ENCODE results near the gene TEX36. TPM values are rescaled to one million over a fixed set of nuclear protein-coding genes. Genes with fewer than 3 reads are reported as not detected.

Gene TEX36
- total RNA-seq, 1 donor from 2014 or later = not detected

- H3K4me3 ChIP-seq = no peak overlapping the region
- H3K9me3 ChIP-seq (ENCODE audit: low read depth) = no peaks in the 10 kb centered on the region
- no peaks in the 10 kb centered on the region for H3K4me1 ChIP-seq
- H3K4me1 Mint-ChIP-seq = peaks cover under 1% of the 10 kb centered on the region
- no peaks in the 10 kb centered on the region for H3F3A ChIP-seq (ENCODE audit: low read depth)
- peaks cover 12% of the 10 kb centered on the region for H3K27me3 Mint-ChIP-seq (ENCODE audit: insufficient read depth, low read depth)
- no peak overlapping the region for H3K4me3 Mint-ChIP-seq
- no peak for DNase-seq (ENCODE audit: low spot score)
- no peak for TF ChIP-seq CTCF (IDR thresholded peaks at IDR 0.05)
- TF ChIP-seq EZH2phosphoT487 (IDR thresholded peaks at IDR 0.05) = no peak
- TF ChIP-seq EZH2 (IDR thresholded peaks at IDR 0.05) = no peak
- no peaks in the 10 kb centered on the region for H3K36me3 ChIP-seq
- H3K79me2 ChIP-seq (ENCODE audit: low read depth) = no peaks in the 10 kb centered on the region
- no peaks in the 10 kb centered on the region for H3K36me3 Mint-ChIP-seq
- no peak overlapping the region for H3K27ac Mint-ChIP-seq
- no peak overlapping the region for H3K9ac ChIP-seq
- H2AFZ ChIP-seq (replicated peaks) = no peak overlapping the region
- H3K9me3 Mint-ChIP-seq = no peaks in the 10 kb centered on the region
- H4K20me1 ChIP-seq (ENCODE audit: low read depth) = no peaks in the 10 kb centered on the region
- no peak overlapping the region for H3K27ac ChIP-seq
- H3K27me3 ChIP-seq = no peaks in the 10 kb centered on the region
- no peak overlapping the region for H3K4me2 ChIP-seq
Measured at GRCh38 chr10:125631806-125632205, 51.2 kb downstream of the TEX36 start.

DNA sequence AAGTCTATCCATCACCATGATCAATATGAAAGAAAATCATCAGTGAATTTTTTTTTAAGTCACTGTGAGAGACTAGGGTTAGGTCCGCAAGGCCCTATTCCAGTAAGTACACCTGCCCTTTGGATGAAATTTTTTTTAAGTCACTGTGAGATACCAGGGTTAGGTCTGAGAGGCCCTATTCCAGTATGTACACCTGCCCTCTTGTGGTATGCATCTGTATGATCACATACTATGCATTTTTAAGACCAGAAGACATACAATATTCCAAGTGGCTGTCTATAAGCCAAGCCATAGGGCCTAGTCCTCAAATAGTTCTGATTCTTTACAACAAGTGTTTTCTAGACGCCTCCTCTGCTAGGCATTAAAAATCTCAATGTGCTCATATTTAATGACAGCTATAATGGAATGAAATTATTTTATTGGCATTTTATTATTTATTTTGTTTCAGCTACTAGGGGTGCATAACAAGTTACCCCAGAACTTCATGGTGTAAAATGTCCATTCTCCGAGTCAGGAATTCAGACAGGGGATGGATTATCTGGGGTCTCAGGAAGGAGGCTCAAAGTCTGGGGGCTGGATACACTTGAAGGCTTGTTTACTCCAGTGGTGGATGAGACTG is 53.1 kb downstream of the TEX36 start:
- H3K4me2 ChIP-seq = no peak overlapping the region
- H3K4me1 ChIP-seq = no peaks in the 10 kb centered on the region
- H3K79me2 ChIP-seq (ENCODE audit: low read depth) = no peaks in the 10 kb centered on the region
- Mint-ChIP-seq H3K27ac (no peak overlapping the region), H3K27me3 (ENCODE audit: insufficient read depth, low read depth) (peaks cover 14% of the 10 kb centered on the region), H3K4me3 (no peak overlapping the region), H3K36me3 (no peaks in the 10 kb centered on the region), H3K9me3 (no peaks in the 10 kb centered on the region), H3K4me1 (peaks cover 5% of the 10 kb centered on the region)
- no peaks in the 10 kb centered on the region for H3F3A ChIP-seq (ENCODE audit: low read depth)
- H4K20me1 ChIP-seq (ENCODE audit: low read depth) = no peaks in the 10 kb centered on the region
- H3K36me3 ChIP-seq = no peaks in the 10 kb centered on the region
- no peak overlapping the region for H3K4me3 ChIP-seq
- H3K9me3 ChIP-seq (ENCODE audit: low read depth) = no peaks in the 10 kb centered on the region
- no peak for TF ChIP-seq EZH2 (IDR thresholded peaks at IDR 0.05)
- peak; percentile 57 for TF ChIP-seq CTCF (IDR thresholded peaks at IDR 0.05)
- no peaks in the 10 kb centered on the region for H3K27me3 ChIP-seq
- no peak overlapping the region for H3K9ac ChIP-seq
- peak; percentile 40 for DNase-seq (ENCODE audit: low spot score)
- no peak overlapping the region for H3K27ac ChIP-seq
- H2AFZ ChIP-seq (replicated peaks) = peak overlapping the region; percentile 63

- no peak overlapping the region for H3K27ac Mint-ChIP-seq
- Histone ChIP-seq H3F3A (ENCODE audit: low read depth) (no peaks in the 10 kb centered on the region), H4K20me1 (ENCODE audit: low read depth) (no peaks in the 10 kb centered on the region), H3K4me1 (no peaks in the 10 kb centered on the region), H3K36me3 (no peaks in the 10 kb centered on the region), H2AFZ (replicated peaks) (no peak overlapping the region), H3K27ac (no peak overlapping the region), H3K9me3 (ENCODE audit: low read depth) (no peaks in the 10 kb centered on the region), H3K4me3 (no peak overlapping the region), H3K9ac (no peak overlapping the region), H3K27me3 (no peaks in the 10 kb centered on the region), H3K4me2 (no peak overlapping the region), H3K79me2 (ENCODE audit: low read depth) (no peaks in the 10 kb centered on the region)
- H3K4me1 Mint-ChIP-seq = peaks cover 5% of the 10 kb centered on the region
- no peak for TF ChIP-seq CTCF (IDR thresholded peaks at IDR 0.05)
- TF ChIP-seq EZH2 (IDR thresholded peaks at IDR 0.05) = no peak
- no peak for TF ChIP-seq EZH2phosphoT487 (IDR thresholded peaks at IDR 0.05)
- H3K4me3 Mint-ChIP-seq = no peak overlapping the region
- no peak for DNase-seq (ENCODE audit: low spot score)
- H3K27me3 Mint-ChIP-seq (ENCODE audit: insufficient read depth, low read depth) = peaks cover 9% of the 10 kb centered on the region
- no peaks in the 10 kb centered on the region for H3K36me3 Mint-ChIP-seq
- H3K9me3 Mint-ChIP-seq = no peaks in the 10 kb centered on the region
Measured at GRCh38 chr10:125628104-125629049, 54.6 kb downstream of the TEX36 start.
